ENCODE results near the gene WDR74. TPM values are rescaled to one million over a fixed set of nuclear protein-coding genes. Genes with fewer than 3 reads are reported as not detected.

WDR74 gene
- total and polyA plus RNA-seq, 9 of the 15 experiments (the other 6 are each of a cell fraction or from before 2014, with no cell fraction given), result 32.7 to 210 (median 114) TPM

GRCh38 chr11:62850911-62851806 is 11.8 kb upstream of the WDR74 start (continued):
- no peak for TF ChIP-seq USF2 (CRISPR knock-in tag; IDR thresholded peaks at IDR 0.05)
- peak; percentile 65 for TF ChIP-seq NCOR1 (IDR thresholded peaks at IDR 0.05)
- no peak for TF ChIP-seq EHMT2 (IDR thresholded peaks at IDR 0.05)
- no peak for TF ChIP-seq ZNF347 (CRISPR knock-in tag; IDR thresholded peaks at IDR 0.05; ENCODE audit: low read depth)
- TF ChIP-seq CBX3 (IDR thresholded peaks at IDR 0.05; ENCODE audit: borderline replicate concordance in 1 of 2, low read length in 2 of 2), result 0 out of 3 replicates have a peak, but pooled peaks of 1 of the 2 experiments have one; percentile 11
- peak; percentile 73 for TF ChIP-seq HBP1 (CRISPR knock-in tag; IDR thresholded peaks at IDR 0.05)
- TF ChIP-seq SMAD4 (CRISPR knock-in tag; conservative IDR thresholded peaks at IDR 0.05), result no peak
- no peak for TF ChIP-seq SMAD3 (CRISPR knock-in tag; conservative IDR thresholded peaks at IDR 0.05)
- no peak for TF ChIP-seq TAF9B (IDR thresholded peaks at IDR 0.05; ENCODE audit: partially characterized antibody)
- no peak; the same call in 1 of the 2 replicates for TF ChIP-seq KAT7 (CRISPR knock-in tag; IDR thresholded peaks at IDR 0.05; ENCODE audit: borderline replicate concordance)
- no peak for TF ChIP-seq TSC22D4 (tag; IDR thresholded peaks at IDR 0.05)
- TF ChIP-seq TBL1XR1 (IDR thresholded peaks at IDR 0.05; ENCODE audit: low read length in 2 of 2), result peak in 1 of 2 experiments; percentile 94; a peak in 1 of 4 replicates
- TF ChIP-seq ATF7 (IDR thresholded peaks at IDR 0.05), result no peak
- TF ChIP-seq PHTF2 (CRISPR knock-in tag; IDR thresholded peaks at IDR 0.05), result no peak
- TF ChIP-seq ZNF696 (CRISPR knock-in tag; conservative IDR thresholded peaks at IDR 0.05), result no peak
- TF ChIP-seq FOS (IDR thresholded peaks at IDR 0.05; ENCODE audit: extremely low read depth, insufficient read length), result no peak
- TF ChIP-seq ZNF561 (CRISPR knock-in tag; conservative IDR thresholded peaks at IDR 0.05), result no peak
- no peak for TF ChIP-seq BCL6 (CRISPR knock-in tag; IDR thresholded peaks at IDR 0.05)
- TF ChIP-seq TRIM24 (IDR thresholded peaks at IDR 0.05), result peak in 1 of 2 experiments; percentile 71; a peak in 1 of 4 replicates
- no peak for TF ChIP-seq UBTF (IDR thresholded peaks at IDR 0.05; ENCODE audit: borderline replicate concordance in 1 of 2, low read depth in 2 of 2, low read length in 2 of 2)
- TF ChIP-seq RBM15 (IDR thresholded peaks at IDR 0.05; ENCODE audit: insufficient read depth, low read length), result no peak
- TF ChIP-seq ATF4 (CRISPR knock-in tag; IDR thresholded peaks at IDR 0.05), result no peak
- TF ChIP-seq NELFE (IDR thresholded peaks at IDR 0.05; ENCODE audit: insufficient read depth, insufficient read length), result no peak
- no peak for TF ChIP-seq ELF1 (tag; IDR thresholded peaks at IDR 0.05)
- TF ChIP-seq SMARCA4 (IDR thresholded peaks at IDR 0.05), result no peak

All from K562 (cell line).